Measurements from ENCODE around the gene MYH3. TPM values are rescaled to one million over a fixed set of nuclear protein-coding genes. Genes with fewer than 3 reads are reported as not detected.

Gene MYH3
- total and polyA plus RNA-seq, 10 of the 15 experiments (the other 5 are each of a cell fraction or from before 2014, with no cell fraction given) = 0.14 to 1.4 (median 0.71) TPM

DNA sequence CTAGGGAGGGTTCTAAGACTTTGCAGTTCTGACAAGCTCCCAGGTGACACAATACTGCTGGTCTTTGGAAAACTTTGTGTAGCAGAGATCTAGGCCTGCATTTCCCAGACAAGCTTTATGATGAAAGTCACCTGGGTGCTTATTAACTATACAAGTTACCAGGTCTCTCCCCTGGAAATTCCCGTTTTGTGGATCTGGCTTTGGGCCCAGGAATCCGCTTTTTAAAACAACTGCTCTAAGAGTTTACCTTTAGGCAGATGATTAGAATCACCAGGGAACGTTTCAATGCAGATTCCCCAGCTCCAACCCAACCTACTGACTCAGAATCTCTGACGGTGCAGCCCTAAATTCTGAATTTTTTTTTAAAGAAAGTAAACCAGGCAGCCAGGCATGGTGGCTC, 36.3 kb downstream of the MYH3 start:
- ATAC-seq = no peak
- H3K27me3 ChIP-seq (replicated peaks in 1 of 2; ENCODE audit: control insufficient read depth in 2 of 2, insufficient read depth in 2 of 2, low read length in 1 of 2) = no peaks in the 10 kb centered on the region; a peak in 1 of 4 replicates
- no peaks in the 10 kb centered on the region for H3K36me3 ChIP-seq (ENCODE audit: control insufficient read depth in 2 of 2, insufficient read depth in 2 of 2, low read length in 1 of 2)
- H4K20me1 ChIP-seq (ENCODE audit: control insufficient read depth, insufficient read depth) = no peaks in the 10 kb centered on the region
- H3K27ac ChIP-seq (ENCODE audit: control insufficient read depth, insufficient read depth) = no peak overlapping the region
- no peak for FAIRE-seq
- no peak overlapping the region for H2AFZ ChIP-seq (ENCODE audit: control insufficient read depth, low read depth, low read length)
- no TSS peak for BruUV-seq (replicated peaks)
- POLR2A ChIA-PET = interaction anchor here (0.6 kb wide), 1 partner anchor 16 kb away, joined by 8 read pairs; no protein-coding TSS in a partner anchor
- H3K9ac ChIP-seq (ENCODE audit: control insufficient read depth, insufficient read depth, low read length) = no peak overlapping the region
- no peaks in the 10 kb centered on the region for H3K79me2 ChIP-seq (ENCODE audit: control insufficient read depth, insufficient read depth, low read length)
- H3K9me3 ChIP-seq (replicated peaks; ENCODE audit: control insufficient read depth, insufficient read depth, low read length) = no peaks in the 10 kb centered on the region
- CTCF ChIA-PET = interaction anchor here (0.7 to 10.0 kb wide), 4 partner anchors 9 to 696 kb away, joined by 3 to 138 read pairs (median 70); no protein-coding TSS in a partner anchor
- RAD21 ChIA-PET (ENCODE audit: unreplicated experiment) = no interaction called here
- no peak for TF ChIP-seq SMAD5 (IDR thresholded peaks at IDR 0.05; ENCODE audit: low read depth)
- no peak for TF ChIP-seq ZNF622 (IDR thresholded peaks at IDR 0.05)
- TF ChIP-seq ETV6 (conservative IDR thresholded peaks at IDR 0.05 in 1 of 2, IDR thresholded peaks at IDR 0.05 in 1 of 2; ENCODE audit: borderline replicate concordance in 1 of 2, low read depth in 1 of 2) = no peak
- TF ChIP-seq, protein P1, sequence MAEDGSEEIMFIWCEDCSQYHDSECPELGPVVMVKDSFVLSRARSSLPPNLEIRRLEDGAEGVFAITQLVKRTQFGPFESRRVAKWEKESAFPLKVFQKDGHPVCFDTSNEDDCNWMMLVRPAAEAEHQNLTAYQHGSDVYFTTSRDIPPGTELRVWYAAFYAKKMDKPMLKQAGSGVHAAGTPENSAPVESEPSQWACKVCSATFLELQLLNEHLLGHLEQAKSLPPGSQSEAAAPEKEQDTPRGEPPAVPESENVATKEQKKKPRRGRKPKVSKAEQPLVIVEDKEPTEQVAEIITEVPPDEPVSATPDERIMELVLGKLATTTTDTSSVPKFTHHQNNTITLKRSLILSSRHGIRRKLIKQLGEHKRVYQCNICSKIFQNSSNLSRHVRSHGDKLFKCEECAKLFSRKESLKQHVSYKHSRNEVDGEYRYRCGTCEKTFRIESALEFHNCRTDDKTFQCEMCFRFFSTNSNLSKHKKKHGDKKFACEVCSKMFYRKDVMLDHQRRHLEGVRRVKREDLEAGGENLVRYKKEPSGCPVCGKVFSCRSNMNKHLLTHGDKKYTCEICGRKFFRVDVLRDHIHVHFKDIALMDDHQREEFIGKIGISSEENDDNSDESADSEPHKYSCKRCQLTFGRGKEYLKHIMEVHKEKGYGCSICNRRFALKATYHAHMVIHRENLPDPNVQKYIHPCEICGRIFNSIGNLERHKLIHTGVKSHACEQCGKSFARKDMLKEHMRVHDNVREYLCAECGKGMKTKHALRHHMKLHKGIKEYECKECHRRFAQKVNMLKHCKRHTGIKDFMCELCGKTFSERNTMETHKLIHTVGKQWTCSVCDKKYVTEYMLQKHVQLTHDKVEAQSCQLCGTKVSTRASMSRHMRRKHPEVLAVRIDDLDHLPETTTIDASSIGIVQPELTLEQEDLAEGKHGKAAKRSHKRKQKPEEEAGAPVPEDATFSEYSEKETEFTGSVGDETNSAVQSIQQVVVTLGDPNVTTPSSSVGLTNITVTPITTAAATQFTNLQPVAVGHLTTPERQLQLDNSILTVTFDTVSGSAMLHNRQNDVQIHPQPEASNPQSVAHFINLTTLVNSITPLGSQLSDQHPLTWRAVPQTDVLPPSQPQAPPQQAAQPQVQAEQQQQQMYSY (CRISPR knock-in tag; IDR thresholded peaks at IDR 0.05) = no peak
- TF ChIP-seq, protein P2, sequence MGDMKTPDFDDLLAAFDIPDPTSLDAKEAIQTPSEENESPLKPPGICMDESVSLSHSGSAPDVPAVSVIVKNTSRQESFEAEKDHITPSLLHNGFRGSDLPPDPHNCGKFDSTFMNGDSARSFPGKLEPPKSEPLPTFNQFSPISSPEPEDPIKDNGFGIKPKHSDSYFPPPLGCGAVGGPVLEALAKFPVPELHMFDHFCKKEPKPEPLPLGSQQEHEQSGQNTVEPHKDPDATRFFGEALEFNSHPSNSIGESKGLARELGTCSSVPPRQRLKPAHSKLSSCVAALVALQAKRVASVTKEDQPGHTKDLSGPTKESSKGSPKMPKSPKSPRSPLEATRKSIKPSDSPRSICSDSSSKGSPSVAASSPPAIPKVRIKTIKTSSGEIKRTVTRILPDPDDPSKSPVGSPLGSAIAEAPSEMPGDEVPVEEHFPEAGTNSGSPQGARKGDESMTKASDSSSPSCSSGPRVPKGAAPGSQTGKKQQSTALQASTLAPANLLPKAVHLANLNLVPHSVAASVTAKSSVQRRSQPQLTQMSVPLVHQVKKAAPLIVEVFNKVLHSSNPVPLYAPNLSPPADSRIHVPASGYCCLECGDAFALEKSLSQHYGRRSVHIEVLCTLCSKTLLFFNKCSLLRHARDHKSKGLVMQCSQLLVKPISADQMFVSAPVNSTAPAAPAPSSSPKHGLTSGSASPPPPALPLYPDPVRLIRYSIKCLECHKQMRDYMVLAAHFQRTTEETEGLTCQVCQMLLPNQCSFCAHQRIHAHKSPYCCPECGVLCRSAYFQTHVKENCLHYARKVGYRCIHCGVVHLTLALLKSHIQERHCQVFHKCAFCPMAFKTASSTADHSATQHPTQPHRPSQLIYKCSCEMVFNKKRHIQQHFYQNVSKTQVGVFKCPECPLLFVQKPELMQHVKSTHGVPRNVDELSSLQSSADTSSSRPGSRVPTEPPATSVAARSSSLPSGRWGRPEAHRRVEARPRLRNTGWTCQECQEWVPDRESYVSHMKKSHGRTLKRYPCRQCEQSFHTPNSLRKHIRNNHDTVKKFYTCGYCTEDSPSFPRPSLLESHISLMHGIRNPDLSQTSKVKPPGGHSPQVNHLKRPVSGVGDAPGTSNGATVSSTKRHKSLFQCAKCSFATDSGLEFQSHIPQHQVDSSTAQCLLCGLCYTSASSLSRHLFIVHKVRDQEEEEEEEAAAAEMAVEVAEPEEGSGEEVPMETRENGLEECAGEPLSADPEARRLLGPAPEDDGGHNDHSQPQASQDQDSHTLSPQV (IDR thresholded peaks at IDR 0.05) = no peak
- TF ChIP-seq FOXM1 (IDR thresholded peaks at IDR 0.05; ENCODE audit: low read depth, low read length) = no peak
- TF ChIP-seq CBX5 (IDR thresholded peaks at IDR 0.05; ENCODE audit: low read depth) = no peak
- TF ChIP-seq ESRRA (IDR thresholded peaks at IDR 0.05; ENCODE audit: low read length) = no peak
- no peak for TF ChIP-seq SP1 (IDR thresholded peaks at IDR 0.05; ENCODE audit: low read depth, low read length)
- no peak for TF ChIP-seq SMAD1 (IDR thresholded peaks at IDR 0.05; ENCODE audit: low read depth, partially characterized antibody)
- WGBS (ENCODE audit: insufficient coverage, insufficient replicate concordance, low lambda C conversion rate, missing lambda C conversion rate) = 13% methylated on average over 4 of the region's 4 CpGs
- H3K4me3 ChIP-seq = no peak overlapping the region
- SMC1A ChIA-PET (ENCODE audit: uncharacterized antibody, unreplicated experiment) = interaction anchor here (1.2 kb wide), 1 partner anchor 293 kb away, joined by 4 read pairs; no protein-coding TSS in a partner anchor
- no peak overlapping the region for H3K4me2 ChIP-seq (ENCODE audit: control insufficient read depth, insufficient read depth)
- no peak for DNase-seq (ENCODE audit: low read depth, low spot score)
- intact Hi-C loops (cut with micrococcal nuclease; ENCODE audit: unreplicated experiment) (no loop called here), in situ Hi-C loops (cut with MboI) (no loop called here)
- H3K4me1 ChIP-seq (ENCODE audit: control insufficient read depth, insufficient read depth, low read length) = no peaks in the 10 kb centered on the region

Data from GM12878 (cell line).